Ascending aorta (tissue), 2 donors: ENCODE results near the gene SGPL1. TPM values are rescaled to one million over a fixed set of nuclear protein-coding genes. Genes with fewer than 3 reads are reported as not detected.
"Not testable (repeated sequence)": the region's sequence is repeated elsewhere in the genome, so short reads cannot be mapped to it uniquely, and the experiment has no call there.

Experiments
- DNase-seq, 2 donors: peaks; one replicate each; pipeline ENCODE4 v3.0.0-alpha.2; 2019; ENCODE audit warnings: low spot score in 2 of 2
- H3K27ac ChIP-seq, 2 donors: fragments of 200-600 bp; sonication (generic); one replicate each; pipeline ENCODE4 v1.5.1; 2016 to 2017; ENCODE audit warnings: mild to moderate bottlenecking in 1 of 2
- H3K27me3 ChIP-seq: fragments of 200-600 bp; sonication (generic); one replicate; pipeline ENCODE4 v1.5.1; 2017
- H3K36me3 ChIP-seq, 2 donors: fragments of 200-600 bp; sonication (generic); one replicate each; pipeline ENCODE4 v1.5.1; 2016
- H3K4me1 ChIP-seq, 2 donors: fragments of 200-600 bp; sonication (generic); one replicate each; pipeline ENCODE4 v1.5.1; 2016 to 2017; ENCODE audit warnings: mild to moderate bottlenecking in 1 of 2
- H3K4me3 ChIP-seq, 2 donors: fragments of 200-600 bp; sonication (generic); one replicate each; pipeline ENCODE4 v1.5.1; 2016 to 2017; ENCODE audit warnings: mild to moderate bottlenecking in 1 of 2
- H3K9me3 ChIP-seq, 2 donors: fragments of 200-600 bp; sonication (generic); one replicate each; pipeline ENCODE4 v1.5.1; 2016
- CTCF ChIP-seq, 3 experiments: fragments of 200-600 bp in 2 of 3; fragments of 450-650 bp in 1 of 3; sonication (generic) in 2 of 3; IDR thresholded peaks; one replicate each; pipeline ENCODE4 v1.5.1; 2016 to 2019; ENCODE audit warnings: antibody characterized with exemption in 3 of 3, mild to moderate bottlenecking in 1 of 3, moderate library complexity in 1 of 3
- intact Hi-C: fragments of 100-400 bp; cut with DNase I; formaldehyde crosslinking; loops from one replicate; pipeline ENCODE4 v1.15.1; 2023
- total RNA-seq: library from RNA; depleted of rRNA; stranded (reverse); fragments of >200 nt; gene quantifications from one replicate; pipeline ENCODE4 v1.1.0, GENCODE V29; 2016

Gene SGPL1
- total RNA-seq = 6.2 TPM

- H3K36me3 ChIP-seq = peaks cover 0 to 13% of the 10 kb centered on the region in 2 donors
- peak within 1 kb of the TSS; percentile 91 to 98 for H3K27ac ChIP-seq
- peak; percentile 39 to 92 for DNase-seq
- H3K4me1 ChIP-seq = peaks cover 0 to 5% of the 10 kb centered on the region in 2 donors
- peak; percentile 81 to 99 (median 86) for TF ChIP-seq CTCF (IDR thresholded peaks at IDR 0.05)
- H3K4me3 ChIP-seq = peak within 1 kb of the TSS; percentile 82 to 90
- no peaks in the 10 kb centered on the region for H3K27me3 ChIP-seq
- intact Hi-C loops = loop anchor here (1.0 to 5.0 kb wide), 6 partner anchors 65 to 433 kb away; partner anchors contain the start of genes LRRC20, PALD1, PCBD1 and UNC5B
- H3K9me3 ChIP-seq = no peaks in the 10 kb centered on the region
These were observed at the start of gene SGPL1 for GRCh38 chr10:70815504-70816219. Gene SGPL1, plus strand, starts transcription at chr10:70815948. Its CDS starts 906 bp downstream, at chr10:70816854.

GRCh38 chr10:70768026-70768685 is 47.6 kb upstream of the SGPL1 start:
- H3K36me3 ChIP-seq, H3K27ac ChIP-seq, H3K9me3 ChIP-seq, H3K4me3 ChIP-seq, H3K27me3 ChIP-seq, intact Hi-C loops, H3K4me1 ChIP-seq: not testable (repeated sequence)
- DNase-seq = peak in 1 of 2 donors; percentile 3

- no peak for TF ChIP-seq CTCF (IDR thresholded peaks at IDR 0.05)
- no peak overlapping the region for H3K4me3 ChIP-seq
- no peaks in the 10 kb centered on the region for H3K4me1 ChIP-seq
- no peaks in the 10 kb centered on the region for H3K36me3 ChIP-seq
- H3K27me3 ChIP-seq = no peaks in the 10 kb centered on the region
- H3K27ac ChIP-seq = no peak overlapping the region
- DNase-seq = peak in 1 of 2 donors; percentile 25
- intact Hi-C loops = no loop called here
- no peaks in the 10 kb centered on the region for H3K9me3 ChIP-seq
These were observed 46.6 kb upstream of the SGPL1 start for GRCh38 chr10:70769121-70769520.

- DNase-seq = no peak
- intact Hi-C loops = no loop called here
- TF ChIP-seq CTCF (IDR thresholded peaks at IDR 0.05) = no peak
- no peaks in the 10 kb centered on the region for H3K9me3 ChIP-seq
- no peak overlapping the region for H3K4me3 ChIP-seq
- no peaks in the 10 kb centered on the region for H3K4me1 ChIP-seq
- H3K27ac ChIP-seq = no peak overlapping the region
- H3K27me3 ChIP-seq = no peaks in the 10 kb centered on the region
- H3K36me3 ChIP-seq = no peaks in the 10 kb centered on the region
These were observed 45.7 kb upstream of the SGPL1 start for GRCh38 chr10:70770001-70770400.

- H3K27me3 ChIP-seq, H3K9me3 ChIP-seq, H3K36me3 ChIP-seq, H3K4me3 ChIP-seq, H3K4me1 ChIP-seq, intact Hi-C loops, H3K27ac ChIP-seq: not testable (repeated sequence)
- DNase-seq = peak in 1 of 2 donors; percentile 24
These were observed 45.2 kb upstream of the SGPL1 start for GRCh38 chr10:70770516-70770915.

- Histone ChIP-seq H3K27me3 (no peaks in the 10 kb centered on the region), H3K4me1 (no peaks in the 10 kb centered on the region), H3K36me3 (no peaks in the 10 kb centered on the region), H3K4me3 (no peak overlapping the region), H3K27ac (no peak overlapping the region), H3K9me3 (no peaks in the 10 kb centered on the region)
- intact Hi-C loops = no loop called here
- peak in 1 of 2 donors; percentile 34 for DNase-seq
- TF ChIP-seq CTCF (IDR thresholded peaks at IDR 0.05) = no peak
These were observed 44.2 kb upstream of the SGPL1 start for GRCh38 chr10:70771311-70772194.
